Measurements from ENCODE around the gene TBC1D12. TPM values are rescaled to one million over a fixed set of nuclear protein-coding genes. Genes with fewer than 3 reads are reported as not detected.

The TBC1D12 gene
- 6.6 and 6.9 TPM in 2 replicates for total RNA-seq (ENCODE audit: low replicate concordance)

- Mint-ChIP-seq H3K36me3 (no peaks in the 10 kb centered on the region), H3K4me1 (peaks cover 10% of the 10 kb centered on the region), H3K4me3 (peak within 1 kb of the TSS; percentile 97), H3K9me3 (peaks cover 4% of the 10 kb centered on the region), H3K27me3 (ENCODE audit: insufficient read depth, low read depth) (peaks cover 3% of the 10 kb centered on the region), H3K27ac (peak within 1 kb of the TSS; percentile 10)
- Histone ChIP-seq H3K4me2 (peak within 1 kb of the TSS; percentile 91), H3F3A (ENCODE audit: low read depth) (peaks cover 8% of the 10 kb centered on the region), H3K9me3 (ENCODE audit: low read depth) (no peaks in the 10 kb centered on the region), H3K4me1 (no peaks in the 10 kb centered on the region), H3K36me3 (no peaks in the 10 kb centered on the region), H4K20me1 (ENCODE audit: low read depth) (peaks cover 7% of the 10 kb centered on the region), H2AFZ (replicated peaks) (peak within 1 kb of the TSS; percentile 94), H3K27me3 (peaks cover 31% of the 10 kb centered on the region), H3K4me3 (peak within 1 kb of the TSS; percentile 77), H3K9ac (peak within 1 kb of the TSS; percentile 33), H3K27ac (no peak within 1 kb of the TSS), H3K79me2 (ENCODE audit: low read depth) (peaks cover 5% of the 10 kb centered on the region)
- no peak for TF ChIP-seq CTCF (IDR thresholded peaks at IDR 0.05)
- no peak for TF ChIP-seq EZH2 (IDR thresholded peaks at IDR 0.05)
- TF ChIP-seq EZH2phosphoT487 (IDR thresholded peaks at IDR 0.05): no peak
- peak; percentile 95 for DNase-seq (ENCODE audit: low spot score)
Observed at GRCh38 chr10:94402204-94402842, at the start of gene TBC1D12. TBC1D12 (plus strand) TSS chr10:94402541; CDS start chr10:94402614, 73 bp downstream.

GRCh38 chr10:94353336-94353735, 49.0 kb upstream of the TBC1D12 start:
- Histone ChIP-seq H3K36me3 (peaks cover 37% of the 10 kb centered on the region), H3F3A (ENCODE audit: low read depth) (no peaks in the 10 kb centered on the region), H3K79me2 (ENCODE audit: low read depth) (no peaks in the 10 kb centered on the region), H3K9me3 (ENCODE audit: low read depth) (no peaks in the 10 kb centered on the region), H4K20me1 (ENCODE audit: low read depth) (no peaks in the 10 kb centered on the region), H3K4me2 (no peak overlapping the region), H2AFZ (replicated peaks) (no peak overlapping the region), H3K27ac (no peak overlapping the region), H3K27me3 (no peaks in the 10 kb centered on the region), H3K4me3 (no peak overlapping the region), H3K9ac (peak overlapping the region; percentile 0), H3K4me1 (no peaks in the 10 kb centered on the region)
- no peaks in the 10 kb centered on the region for H3K4me1 Mint-ChIP-seq
- H3K27me3 Mint-ChIP-seq (ENCODE audit: insufficient read depth, low read depth): no peaks in the 10 kb centered on the region
- no peak for TF ChIP-seq EZH2phosphoT487 (IDR thresholded peaks at IDR 0.05)
- TF ChIP-seq EZH2 (IDR thresholded peaks at IDR 0.05): no peak
- TF ChIP-seq CTCF (IDR thresholded peaks at IDR 0.05): no peak
- no peak for DNase-seq (ENCODE audit: low spot score)
- H3K9me3 Mint-ChIP-seq: no peaks in the 10 kb centered on the region
- no peak overlapping the region for H3K27ac Mint-ChIP-seq
- H3K36me3 Mint-ChIP-seq: peaks cover 13% of the 10 kb centered on the region
- no peak overlapping the region for H3K4me3 Mint-ChIP-seq

- H3K36me3 ChIP-seq: peaks cover 26% of the 10 kb centered on the region
- peaks cover 18% of the 10 kb centered on the region for H3K36me3 Mint-ChIP-seq
Observed at GRCh38 chr10:94355841-94356240, 46.5 kb upstream of the TBC1D12 start.

More at GRCh38 chr10:94355841-94356240, 46.5 kb upstream of the TBC1D12 start:
- Histone ChIP-seq H4K20me1 (ENCODE audit: low read depth) (no peaks in the 10 kb centered on the region), H3K4me2 (no peak overlapping the region), H3K9ac (no peak overlapping the region), H3K27ac (no peak overlapping the region), H3F3A (ENCODE audit: low read depth) (no peaks in the 10 kb centered on the region), H2AFZ (replicated peaks) (no peak overlapping the region), H3K4me1 (no peaks in the 10 kb centered on the region), H3K4me3 (no peak overlapping the region), H3K9me3 (ENCODE audit: low read depth) (no peaks in the 10 kb centered on the region), H3K79me2 (ENCODE audit: low read depth) (peaks cover 13% of the 10 kb centered on the region), H3K27me3 (no peaks in the 10 kb centered on the region)
- DNase-seq (ENCODE audit: low spot score): no peak
- no peaks in the 10 kb centered on the region for H3K9me3 Mint-ChIP-seq
- TF ChIP-seq CTCF (IDR thresholded peaks at IDR 0.05) (no peak), EZH2 (IDR thresholded peaks at IDR 0.05) (no peak), EZH2phosphoT487 (IDR thresholded peaks at IDR 0.05) (no peak)
- H3K4me3 Mint-ChIP-seq: no peak overlapping the region
- H3K27me3 Mint-ChIP-seq (ENCODE audit: insufficient read depth, low read depth): no peaks in the 10 kb centered on the region
- H3K27ac Mint-ChIP-seq: no peak overlapping the region
- peaks cover 2% of the 10 kb centered on the region for H3K4me1 Mint-ChIP-seq

Data from neural progenitor cell (in vitro differentiated cells).